IPS-15b (cell line): ENCODE measurements around the gene BEND7.

Experiments used
- H3K27me3 ChIP-seq: one replicate; pipeline ENCODE4 v1.6.1; 2013; ENCODE audit warnings: low read length; ENCODE audit not compliant: control insufficient read depth, insufficient read depth
- H3K36me3 ChIP-seq: one replicate; pipeline ENCODE4 v1.6.1; 2013; ENCODE audit warnings: low read length; ENCODE audit not compliant: control insufficient read depth, insufficient read depth
- H3K4me1 ChIP-seq: one replicate; pipeline ENCODE4 v1.6.1; 2013; ENCODE audit warnings: mild to moderate bottlenecking, low read length; ENCODE audit not compliant: control insufficient read depth, insufficient read depth
- H3K4me3 ChIP-seq: one replicate; pipeline ENCODE4 v1.5.1; 2013; ENCODE audit warnings: low read depth, low read length
- H3K9ac ChIP-seq: one replicate; pipeline ENCODE4 v1.6.1; 2013; ENCODE audit warnings: low read depth, mild to moderate bottlenecking, low read length
- H3K9me3 ChIP-seq: one replicate; pipeline ENCODE4 v1.6.1; 2013; ENCODE audit warnings: mild to moderate bottlenecking, low read length; ENCODE audit not compliant: control insufficient read depth, insufficient read depth

The BEND7 gene

GRCh38 chr10:13518076-13518692 lies 10.6 kb downstream of the BEND7 start:
- Histone ChIP-seq H3K27me3 (no peaks in the 10 kb centered on the region), H3K4me1 (peaks cover 3% of the 10 kb centered on the region), H3K9me3 (no peaks in the 10 kb centered on the region), H3K9ac (no peak overlapping the region), H3K4me3 (no peak overlapping the region), H3K36me3 (no peaks in the 10 kb centered on the region)

- H3K4me3 ChIP-seq, result no peak overlapping the region
- H3K36me3 ChIP-seq, result no peaks in the 10 kb centered on the region
- no peak overlapping the region for H3K9ac ChIP-seq
- H3K27me3 ChIP-seq, result no peaks in the 10 kb centered on the region
- H3K9me3 ChIP-seq, result no peaks in the 10 kb centered on the region
- peaks cover 3% of the 10 kb centered on the region for H3K4me1 ChIP-seq
Measured at GRCh38 chr10:13517675-13518074, 11.1 kb downstream of the BEND7 start.

GRCh38 chr10:13516176-13516575 lies 12.6 kb downstream of the BEND7 start:
- H3K36me3 ChIP-seq, result no peaks in the 10 kb centered on the region
- no peaks in the 10 kb centered on the region for H3K27me3 ChIP-seq
- no peak overlapping the region for H3K9ac ChIP-seq
- H3K4me1 ChIP-seq, result peaks cover 3% of the 10 kb centered on the region
- H3K4me3 ChIP-seq, result no peak overlapping the region
- H3K9me3 ChIP-seq, result no peaks in the 10 kb centered on the region

DNA sequence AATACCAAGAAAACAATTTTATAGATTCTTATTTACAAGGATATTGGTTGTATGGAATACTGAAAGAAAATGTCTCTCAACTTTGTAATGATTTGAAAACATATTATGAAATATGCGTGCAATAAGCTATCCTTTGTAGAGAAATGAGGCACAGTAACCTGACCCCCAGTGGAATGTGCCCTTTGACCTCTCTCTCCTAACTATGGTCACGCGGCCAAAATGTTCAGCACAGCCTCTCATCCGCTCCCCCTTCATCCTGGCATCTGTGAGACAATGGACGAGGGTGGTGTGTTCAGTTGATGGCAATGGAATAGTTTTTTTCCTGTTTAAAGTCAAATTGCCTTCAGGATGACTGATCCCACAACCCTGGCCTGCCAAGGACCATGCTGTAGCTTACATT lies 13.3 kb downstream of the BEND7 start:
- no peaks in the 10 kb centered on the region for H3K27me3 ChIP-seq
- H3K4me3 ChIP-seq, result no peak overlapping the region
- peaks cover 3% of the 10 kb centered on the region for H3K4me1 ChIP-seq
- no peaks in the 10 kb centered on the region for H3K36me3 ChIP-seq
- no peak overlapping the region for H3K9ac ChIP-seq
- H3K9me3 ChIP-seq, result no peaks in the 10 kb centered on the region

GRCh38 chr10:13514296-13514695 lies 14.5 kb downstream of the BEND7 start:
- Histone ChIP-seq H3K4me3 (no peak overlapping the region), H3K4me1 (no peaks in the 10 kb centered on the region), H3K27me3 (no peaks in the 10 kb centered on the region), H3K9me3 (no peaks in the 10 kb centered on the region), H3K36me3 (no peaks in the 10 kb centered on the region), H3K9ac (no peak overlapping the region)

- H3K4me1 ChIP-seq, result no peaks in the 10 kb centered on the region
Measured at GRCh38 chr10:13512564-13512963, 16.2 kb downstream of the BEND7 start.

GRCh38 chr10:13511409-13511808 lies 17.4 kb downstream of the BEND7 start:
- no peaks in the 10 kb centered on the region for H3K27me3 ChIP-seq

More at GRCh38 chr10:13512564-13512963, 16.2 kb downstream of the BEND7 start:
- Histone ChIP-seq H3K27me3 (no peaks in the 10 kb centered on the region), H3K4me3 (no peak overlapping the region), H3K9ac (no peak overlapping the region), H3K36me3 (no peaks in the 10 kb centered on the region), H3K9me3 (no peaks in the 10 kb centered on the region)

DNA sequence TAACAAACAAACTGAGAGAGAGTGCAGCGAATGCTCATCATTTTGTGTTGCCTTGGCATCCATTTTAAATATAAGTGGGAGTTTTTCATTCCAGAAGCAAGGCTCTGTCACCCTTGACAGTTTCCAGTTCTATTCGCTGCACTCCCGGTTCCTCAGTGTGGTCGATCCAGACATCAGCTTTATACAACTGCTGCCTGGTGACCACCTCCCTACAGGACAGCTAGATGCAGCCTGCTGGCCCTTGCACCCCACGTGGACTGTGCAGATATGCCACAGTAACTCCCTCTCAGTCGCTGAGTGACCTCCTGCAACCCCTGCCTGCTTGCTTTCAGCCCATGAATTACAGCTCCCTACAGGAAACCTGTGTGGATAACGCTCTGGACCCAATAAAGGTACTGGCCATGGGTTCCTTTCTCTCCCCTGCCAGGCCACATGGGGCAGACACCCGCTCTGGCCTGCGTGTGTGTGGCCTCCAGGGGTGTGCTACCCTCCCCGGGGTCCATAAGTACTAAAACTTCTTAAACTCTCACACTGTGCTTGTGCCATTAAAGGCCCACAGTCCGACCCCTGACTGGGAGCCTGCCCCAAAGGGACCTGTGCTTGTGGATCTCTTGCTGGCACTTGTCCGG lies 23.6 kb downstream of the BEND7 start:
- H3K9ac ChIP-seq, result no peak overlapping the region
- H3K4me1 ChIP-seq, result no peaks in the 10 kb centered on the region
- no peaks in the 10 kb centered on the region for H3K27me3 ChIP-seq
- no peaks in the 10 kb centered on the region for H3K36me3 ChIP-seq
- no peaks in the 10 kb centered on the region for H3K9me3 ChIP-seq
- H3K4me3 ChIP-seq, result no peak overlapping the region

More at GRCh38 chr10:13511409-13511808, 17.4 kb downstream of the BEND7 start:
- Histone ChIP-seq H3K9ac (no peak overlapping the region), H3K36me3 (no peaks in the 10 kb centered on the region), H3K4me1 (no peaks in the 10 kb centered on the region), H3K4me3 (no peak overlapping the region), H3K9me3 (no peaks in the 10 kb centered on the region)

GRCh38 chr10:13503745-13504463 lies 24.9 kb downstream of the BEND7 start:
- Histone ChIP-seq H3K4me3 (no peak overlapping the region), H3K36me3 (no peaks in the 10 kb centered on the region), H3K9me3 (no peaks in the 10 kb centered on the region), H3K9ac (no peak overlapping the region), H3K4me1 (no peaks in the 10 kb centered on the region), H3K27me3 (no peaks in the 10 kb centered on the region)

- no peaks in the 10 kb centered on the region for H3K4me1 ChIP-seq
- H3K9me3 ChIP-seq, result no peaks in the 10 kb centered on the region
- H3K27me3 ChIP-seq, result no peaks in the 10 kb centered on the region
Measured at GRCh38 chr10:13502380-13502779, 26.4 kb downstream of the BEND7 start.

GRCh38 chr10:13500201-13500600 lies 28.6 kb downstream of the BEND7 start:
- Histone ChIP-seq H3K4me3 (no peak overlapping the region), H3K36me3 (no peaks in the 10 kb centered on the region), H3K9ac (no peak overlapping the region), H3K4me1 (no peaks in the 10 kb centered on the region), H3K9me3 (no peaks in the 10 kb centered on the region), H3K27me3 (no peaks in the 10 kb centered on the region)

More at GRCh38 chr10:13502380-13502779, 26.4 kb downstream of the BEND7 start:
- Histone ChIP-seq H3K36me3 (no peaks in the 10 kb centered on the region), H3K4me3 (no peak overlapping the region), H3K9ac (no peak overlapping the region)

DNA sequence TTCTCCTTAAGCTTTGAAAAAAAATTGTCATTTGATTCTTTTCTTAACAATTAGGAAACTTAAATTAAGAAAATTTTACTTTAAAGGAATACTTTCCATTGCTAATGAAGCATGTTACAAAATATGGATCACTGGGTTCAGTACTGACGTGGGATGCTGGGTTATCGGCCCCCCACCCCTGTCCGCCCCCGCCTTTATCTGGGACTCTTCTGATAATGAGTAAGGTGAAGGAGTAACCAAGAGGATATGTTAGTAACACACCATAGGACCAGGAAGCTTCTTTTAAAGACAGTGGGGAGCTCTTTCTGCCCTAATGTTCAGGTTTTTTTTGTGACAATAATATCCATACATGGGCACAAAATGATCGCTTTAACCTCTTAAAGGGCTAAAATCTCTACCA lies 29.7 kb downstream of the BEND7 start:
- Histone ChIP-seq H3K9ac (no peak overlapping the region), H3K9me3 (no peaks in the 10 kb centered on the region), H3K27me3 (no peaks in the 10 kb centered on the region), H3K4me1 (peaks cover 5% of the 10 kb centered on the region), H3K36me3 (no peaks in the 10 kb centered on the region), H3K4me3 (no peak overlapping the region)
